Spleen (tissue), 7 donors: ENCODE measurements around the gene PPP1R13B.

Experiments used
- POLR2A ChIP-seq, 3 donors: fragments of 450-650 bp; IDR thresholded peaks; one replicate each; pipeline ENCODE4 v1.5.1; 2017; ENCODE audit warnings: antibody characterized with exemption in 3 of 3, mild to moderate bottlenecking in 1 of 3
- POLR2AphosphoS5 ChIP-seq, 3 donors: sonication (generic); formaldehyde crosslinking; IDR thresholded peaks; one replicate each; pipeline ENCODE4 v1.5.1; 2017; ENCODE audit warnings: antibody characterized with exemption in 3 of 3
- TF ChIP-seq, protein P1 (sequence below), 11 experiments: fragments of 200-600 bp in 7 of 11; fragments of 450-650 bp in 4 of 11; sonication (generic) in 4 of 11; IDR thresholded peaks in 8 of 11; conservative IDR thresholded peaks in 3 of 11; 1 replicate in 7 of 11; 2 replicates in 4 of 11; pipeline versions ENCODE4 v1.4.0 to v1.8.0; 2016 to 2021; ENCODE audit warnings: antibody characterized with exemption in 11 of 11, inconsistent platforms in 4 of 11, mild to moderate bottlenecking in 1 of 11
- donor health status: DM: no; HTN: no; CAD: no; lungs with moderate emphysema.
- donor health status: DM: no; HTN: no; CAD: no.
- donor health status: DM: no; HTN: no; CAD: no.

- TF ChIP-seq, protein P1, sequence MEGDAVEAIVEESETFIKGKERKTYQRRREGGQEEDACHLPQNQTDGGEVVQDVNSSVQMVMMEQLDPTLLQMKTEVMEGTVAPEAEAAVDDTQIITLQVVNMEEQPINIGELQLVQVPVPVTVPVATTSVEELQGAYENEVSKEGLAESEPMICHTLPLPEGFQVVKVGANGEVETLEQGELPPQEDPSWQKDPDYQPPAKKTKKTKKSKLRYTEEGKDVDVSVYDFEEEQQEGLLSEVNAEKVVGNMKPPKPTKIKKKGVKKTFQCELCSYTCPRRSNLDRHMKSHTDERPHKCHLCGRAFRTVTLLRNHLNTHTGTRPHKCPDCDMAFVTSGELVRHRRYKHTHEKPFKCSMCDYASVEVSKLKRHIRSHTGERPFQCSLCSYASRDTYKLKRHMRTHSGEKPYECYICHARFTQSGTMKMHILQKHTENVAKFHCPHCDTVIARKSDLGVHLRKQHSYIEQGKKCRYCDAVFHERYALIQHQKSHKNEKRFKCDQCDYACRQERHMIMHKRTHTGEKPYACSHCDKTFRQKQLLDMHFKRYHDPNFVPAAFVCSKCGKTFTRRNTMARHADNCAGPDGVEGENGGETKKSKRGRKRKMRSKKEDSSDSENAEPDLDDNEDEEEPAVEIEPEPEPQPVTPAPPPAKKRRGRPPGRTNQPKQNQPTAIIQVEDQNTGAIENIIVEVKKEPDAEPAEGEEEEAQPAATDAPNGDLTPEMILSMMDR (IDR thresholded peaks at IDR 0.05 in 8 of 11, conservative IDR thresholded peaks at IDR 0.05 in 3 of 11) = no peak
- TF ChIP-seq POLR2A (IDR thresholded peaks at IDR 0.05) = no peak
- TF ChIP-seq POLR2AphosphoS5 (IDR thresholded peaks at IDR 0.05) = no peak
These were observed 30.4 kb downstream of the PPP1R13B start for GRCh38 chr14:103816991-103817390.
